Ovary (tissue), 9 donors: Measurements from ENCODE around the gene DYNLT3. TPM values are rescaled to one million over a fixed set of nuclear protein-coding genes. Genes with fewer than 3 reads are reported as not detected.

Experiments
- DNase-seq, 5 donors: peaks; one replicate each; pipeline ENCODE4 v3.0.0-alpha.2; 2019 to 2020
- H3K27ac ChIP-seq, 2 donors: fragments of 200-600 bp; one replicate each; pipeline versions ENCODE4 v1.5.1 to v1.8.0; 2019 to 2022
- H3K27me3 ChIP-seq: fragments of 200-600 bp; one replicate; pipeline ENCODE4 v1.8.0; 2022
- H3K36me3 ChIP-seq: fragments of 200-600 bp; sonication (generic); one replicate; pipeline ENCODE4 v1.5.1; 2019
- H3K4me1 ChIP-seq: one replicate; pipeline ENCODE4 v1.8.1; 2013; ENCODE audit warnings: mild to moderate bottlenecking, moderate library complexity; ENCODE audit not compliant: insufficient read depth
- H3K4me3 ChIP-seq: fragments of 200-600 bp; sonication (generic); one replicate; pipeline ENCODE4 v1.5.1; 2017
- H3K9me3 ChIP-seq, 2 donors: fragments of 200-600 bp in 1 of 2; sonication (generic) in 1 of 2; one replicate each; pipeline versions ENCODE4 v1.5.1 to v1.8.1; 2013 to 2019; ENCODE audit warnings: mild to moderate bottlenecking in 1 of 2, moderate library complexity in 1 of 2
- CTCF ChIP-seq, 3 donors: fragments of 450-650 bp in 2 of 3; fragments of 200-600 bp in 1 of 3; IDR thresholded peaks; one replicate each; pipeline versions ENCODE4 v1.5.1 to v1.8.0; 2016 to 2022; ENCODE audit warnings: antibody characterized with exemption in 3 of 3, mild to moderate bottlenecking in 1 of 3
- EP300 ChIP-seq: sonication (generic); formaldehyde crosslinking; IDR thresholded peaks from one replicate; pipeline ENCODE4 v1.6.1; 2017; ENCODE audit warnings: antibody characterized with exemption
- POLR2A ChIP-seq: fragments of 450-650 bp; IDR thresholded peaks from one replicate; pipeline ENCODE4 v1.6.1; 2017; ENCODE audit warnings: antibody characterized with exemption, mild to moderate bottlenecking, moderate library complexity
- WGBS, 3 donors: extraction: QIAGEN DNeasy Blood & Tissue Kit in 1 of 3; methylation state at CpG; one replicate each; pipeline versions ENCODE4 v1.1.5 to v1.1.7; 2013 to 2017; 5-methylcytosine and 5-hydroxymethylcytosine counted together
- intact Hi-C, 4 donors: fragments of 100-400 bp; cut with DNase I; formaldehyde crosslinking; loops; one replicate each; pipeline versions ENCODE4 v1.11.0 to v1.15.1; 2022 to 2023
- polyA plus RNA-seq, 2 donors: library from polyadenylated mRNA; stranded (reverse); fragments of 200-250 nt in 1 of 2; fragments of 350-450 nt in 1 of 2; fragmentation: Illumina TruSeq in 1 of 2; extraction: RNeasy Lipid Tissue Mini Kit (QIAGEN cat#74804) in 1 of 2; gene quantifications; one replicate each; pipeline ENCODE4 v1.2.3, GENCODE V29; 2013 to 2014
- total RNA-seq, 7 donors: library from RNA; depleted of rRNA in 2 of 7; stranded (reverse); fragments of >200 nt in 2 of 7; fragmentation: NEBNext Ultra II Directional in 3 of 7; extraction: Animal tissue kit (Norgen Biotek cat#: 25700) in 3 of 7; gene quantifications; one replicate each; pipeline versions ENCODE4 v1.1.0 to v1.2.4, GENCODE V29; 2016 to 2023
- donor health status: DM: no; HTN: no; CAD: no; lungs with moderate emphysema.
- donor health status: DM: no; HTN: no; CAD: no.
- donor health status: Bipolar disorder and iron deficiency.
- donor health status: DM: yes; HTN: yes; CAD: no.
- donor health status: DM: no; HTN: no; CAD: no.
- donor health status: DM: yes; HTN: yes; CAD: no.

DYNLT3 gene
- total and polyA plus RNA-seq, 9 donors = 20.0 to 33.3 (median 28.0) TPM

- no peak overlapping the region for H3K4me3 ChIP-seq
- TF ChIP-seq POLR2A = no peak
- TF ChIP-seq EP300 = no peak
- TF ChIP-seq CTCF (IDR thresholded peaks at IDR 0.05) = no peak
- H3K9me3 ChIP-seq = no peaks in the 10 kb centered on the region
- H3K4me1 ChIP-seq = no peaks in the 10 kb centered on the region
- H3K27me3 ChIP-seq = no peaks in the 10 kb centered on the region
- no peak overlapping the region for H3K27ac ChIP-seq
- H3K36me3 ChIP-seq = no peaks in the 10 kb centered on the region
- intact Hi-C loops = loop anchor here in 1 of 4 donors (10.0 kb wide), 1 partner anchor 63 kb away; no protein-coding TSS in a partner anchor
- WGBS, 3 donors = 57 to 61% (median 59%) methylated on average over 1 of the region's 1 CpG
- no peak for DNase-seq
Observed at GRCh38 chrX:37872303-37872655, 24.9 kb upstream of the DYNLT3 start.

- intact Hi-C loops = loop anchor here in 1 of 4 donors (10.0 kb wide), 1 partner anchor 63 kb away; no protein-coding TSS in a partner anchor
- WGBS, 3 donors = 51 to 60% (median 53%) methylated on average over 4 of the region's 4 CpGs
- DNase-seq = no peak
- H3K4me3 ChIP-seq = no peak overlapping the region
- no peaks in the 10 kb centered on the region for H3K9me3 ChIP-seq
- no peak overlapping the region for H3K27ac ChIP-seq
- no peaks in the 10 kb centered on the region for H3K4me1 ChIP-seq
- no peak for TF ChIP-seq EP300
- H3K36me3 ChIP-seq = no peaks in the 10 kb centered on the region
- no peaks in the 10 kb centered on the region for H3K27me3 ChIP-seq
Observed at GRCh38 chrX:37871626-37872302, 24.4 kb upstream of the DYNLT3 start.

GRCh38 chrX:37867536-37868153 lies 20.3 kb upstream of the DYNLT3 start:
- Histone ChIP-seq H3K4me3 (no peak overlapping the region), H3K27me3 (no peaks in the 10 kb centered on the region), H3K36me3 (no peaks in the 10 kb centered on the region), H3K9me3 (no peaks in the 10 kb centered on the region), H3K27ac (no peak overlapping the region), H3K4me1 (no peaks in the 10 kb centered on the region)
- intact Hi-C loops = no loop called here
- DNase-seq = no peak
- WGBS, 3 donors = 73 to 81% (median 80%) methylated on average over 3 of the region's 3 CpGs
- TF ChIP-seq POLR2A (no peak), EP300 (no peak), CTCF (IDR thresholded peaks at IDR 0.05) (no peak)

GRCh38 chrX:37863728-37864127 lies 16.4 kb upstream of the DYNLT3 start:
- Histone ChIP-seq H3K4me1 (no peaks in the 10 kb centered on the region), H3K9me3 (no peaks in the 10 kb centered on the region), H3K27me3 (no peaks in the 10 kb centered on the region), H3K27ac (no peak overlapping the region), H3K36me3 (no peaks in the 10 kb centered on the region), H3K4me3 (no peak overlapping the region)
- intact Hi-C loops = no loop called here
- DNase-seq = no peak
- TF ChIP-seq CTCF (IDR thresholded peaks at IDR 0.05) (no peak), EP300 (no peak)
- 61 to 68% (median 65%) methylated on average over 3 of the region's 3 CpGs for WGBS, 3 donors

GRCh38 chrX:37862851-37863250 lies 15.5 kb upstream of the DYNLT3 start:
- H3K9me3 ChIP-seq = no peaks in the 10 kb centered on the region
- intact Hi-C loops = no loop called here
- no peaks in the 10 kb centered on the region for H3K36me3 ChIP-seq
- TF ChIP-seq CTCF (IDR thresholded peaks at IDR 0.05) = no peak
- no peak for TF ChIP-seq EP300
- no peak for TF ChIP-seq POLR2A
- H3K27ac ChIP-seq = no peak overlapping the region
- no peak overlapping the region for H3K4me3 ChIP-seq
- no peaks in the 10 kb centered on the region for H3K27me3 ChIP-seq
- no peak for DNase-seq
- no peaks in the 10 kb centered on the region for H3K4me1 ChIP-seq
